Trophoblast cell (in vitro differentiated cells and primary cell): ENCODE measurements around the gene ALOX15B.

Source experiments
- DNase-seq, 2 donors: peaks; one replicate each; pipeline ENCODE4 v3.0.0-alpha.2; 2016
- H2AFZ ChIP-seq: 2 replicates; pipeline ENCODE4 v1.6.1; 2013; ENCODE audit warnings: low read length, moderate library complexity, mild to moderate bottlenecking; ENCODE audit not compliant: insufficient read depth, poor library complexity
- H2AK5ac ChIP-seq: 2 replicates; pipeline ENCODE4 v1.6.1; 2013; ENCODE audit warnings: mild to moderate bottlenecking, low read length
- H2BK120ac ChIP-seq: 2 replicates; pipeline ENCODE4 v1.6.1; 2013; ENCODE audit warnings: low read length, mild to moderate bottlenecking, moderate library complexity; ENCODE audit not compliant: insufficient read depth, poor library complexity
- H2BK12ac ChIP-seq: 2 replicates; pipeline ENCODE4 v1.6.1; 2013; ENCODE audit warnings: mild to moderate bottlenecking, low read length, moderate library complexity
- H2BK5ac ChIP-seq: 2 replicates; pipeline ENCODE4 v1.6.1; 2013; ENCODE audit warnings: low read length, low read depth, moderate library complexity, mild to moderate bottlenecking; ENCODE audit not compliant: poor library complexity
- H3K14ac ChIP-seq: 2 replicates; pipeline ENCODE4 v1.6.1; 2013; ENCODE audit warnings: mild to moderate bottlenecking, low read length
- H3K18ac ChIP-seq: 2 replicates; pipeline ENCODE4 v1.6.1; 2013; ENCODE audit warnings: mild to moderate bottlenecking, low read length
- H3K23ac ChIP-seq: 2 replicates; pipeline ENCODE4 v1.6.1; 2013; ENCODE audit warnings: low read length
- H3K27ac ChIP-seq: 2 replicates; pipeline ENCODE4 v1.5.1; 2013; ENCODE audit warnings: low read depth, mild to moderate bottlenecking, inconsistent platforms, low read length, moderate library complexity
- H3K27me3 ChIP-seq: 2 replicates; pipeline ENCODE4 v1.6.1; 2013; ENCODE audit warnings: inconsistent platforms, mild to moderate bottlenecking, low read length, moderate library complexity; ENCODE audit not compliant: insufficient read depth
- H3K36me3 ChIP-seq, 2 experiments: 1 replicate in 1 of 2; 2 replicates in 1 of 2; pipeline ENCODE4 v1.6.1; 2013; ENCODE audit warnings: low read length in 2 of 2, mild to moderate bottlenecking in 2 of 2, moderate library complexity in 1 of 2; ENCODE audit not compliant: insufficient read depth in 2 of 2, control insufficient read depth in 1 of 2
- H3K4ac ChIP-seq: 2 replicates; pipeline ENCODE4 v1.6.1; 2013; ENCODE audit warnings: low read depth, mild to moderate bottlenecking, low read length, moderate library complexity
- H3K4me1 ChIP-seq, 2 experiments: 1 replicate in 1 of 2; 2 replicates in 1 of 2; pipeline ENCODE4 v1.6.1; 2013; ENCODE audit warnings: low read length in 2 of 2, mild to moderate bottlenecking in 2 of 2, moderate library complexity in 1 of 2; ENCODE audit not compliant: insufficient read depth in 2 of 2, control insufficient read depth in 1 of 2
- H3K4me2 ChIP-seq: 2 replicates; pipeline ENCODE4 v1.6.1; 2013; ENCODE audit warnings: inconsistent platforms, mild to moderate bottlenecking, low read length, moderate library complexity
- H3K4me3 ChIP-seq: 2 replicates; pipeline ENCODE4 v1.5.1; 2013; ENCODE audit warnings: mild to moderate bottlenecking, low read depth, low read length, inconsistent platforms
- H3K79me1 ChIP-seq: one replicate; pipeline ENCODE4 v1.6.1; 2013; ENCODE audit warnings: low read length
- H3K79me2 ChIP-seq: 2 replicates; pipeline ENCODE4 v1.6.1; 2013; ENCODE audit warnings: low read length, mild to moderate bottlenecking; ENCODE audit not compliant: control insufficient read depth, insufficient read depth, poor library complexity
- H3K9ac ChIP-seq: 2 replicates; pipeline ENCODE4 v1.6.1; 2013; ENCODE audit warnings: mild to moderate bottlenecking, low read length
- H3K9me3 ChIP-seq: 2 replicates; pipeline ENCODE4 v1.6.1; 2013; ENCODE audit warnings: low read depth, mild to moderate bottlenecking, control low read depth, inconsistent platforms, low read length; ENCODE audit not compliant: insufficient read depth
- H4K12ac ChIP-seq: 2 replicates; pipeline ENCODE4 v1.6.1; 2013; ENCODE audit warnings: low read depth, mild to moderate bottlenecking, low read length, moderate library complexity
- H4K8ac ChIP-seq: 2 replicates; pipeline ENCODE4 v1.6.1; 2013; ENCODE audit warnings: low read depth, mild to moderate bottlenecking, low read length, moderate library complexity
- H4K91ac ChIP-seq: one replicate; pipeline ENCODE4 v1.6.1; 2013; ENCODE audit warnings: low read depth, mild to moderate bottlenecking, low read length, moderate library complexity
- WGBS: extraction: QIAGEN DNeasy Blood & Tissue Kit; methylation state at CpG from one replicate; pipeline ENCODE4 v1.1.7; 2013; ENCODE audit warnings: missing lambda C conversion rate; ENCODE audit not compliant: insufficient read length, insufficient coverage; ENCODE audit errors: extremely low coverage; 5-methylcytosine and 5-hydroxymethylcytosine counted together

Gene ALOX15B

GRCh38 chr17:8073627-8074484 is 35.0 kb downstream of the ALOX15B start:
- no peak overlapping the region for H4K12ac ChIP-seq
- H3K14ac ChIP-seq, result no peak overlapping the region
- no peak overlapping the region for H3K9ac ChIP-seq
- H4K91ac ChIP-seq, result no peak overlapping the region
- H3K9me3 ChIP-seq, result peaks cover 6% of the 10 kb centered on the region
- H2BK5ac ChIP-seq, result no peak overlapping the region
- H3K18ac ChIP-seq, result no peak overlapping the region
- H3K4me1 ChIP-seq, result no peaks in the 10 kb centered on the region
- H3K4me2 ChIP-seq, result no peak overlapping the region
- no peak overlapping the region for H2AFZ ChIP-seq
- H3K79me2 ChIP-seq, result no peaks in the 10 kb centered on the region
- H4K8ac ChIP-seq, result no peak overlapping the region
- H3K36me3 ChIP-seq, result no peaks in the 10 kb centered on the region
- peak; percentile 64 to 83 for DNase-seq
- H2BK12ac ChIP-seq, result no peak overlapping the region
- no CpG with 5 or more reads among the region's 28 CpGs for WGBS
- H3K27ac ChIP-seq, result no peak overlapping the region
- H3K23ac ChIP-seq, result no peak overlapping the region
- no peak overlapping the region for H2AK5ac ChIP-seq
- H3K27me3 ChIP-seq, result peaks cover 49% of the 10 kb centered on the region
- H3K79me1 ChIP-seq, result no peaks in the 10 kb centered on the region
- no peak overlapping the region for H3K4ac ChIP-seq
- no peak overlapping the region for H3K4me3 ChIP-seq
- no peak overlapping the region for H2BK120ac ChIP-seq

GRCh38 chr17:8074554-8074953 is 35.7 kb downstream of the ALOX15B start:
- H3K18ac ChIP-seq, result no peak overlapping the region
- H4K12ac ChIP-seq, result no peak overlapping the region
- no peak overlapping the region for H3K9ac ChIP-seq
- no peak overlapping the region for H2BK5ac ChIP-seq
- H3K4me1 ChIP-seq, result peaks cover 3% of the 10 kb centered on the region in 2 experiments
- H3K4me3 ChIP-seq, result no peak overlapping the region
- H3K4me2 ChIP-seq, result no peak overlapping the region
- no peak overlapping the region for H3K27ac ChIP-seq
- H3K27me3 ChIP-seq, result peaks cover 55% of the 10 kb centered on the region
- no peak overlapping the region for H2BK12ac ChIP-seq
- WGBS, result no CpG with 5 or more reads among the region's 7 CpGs
- no peak overlapping the region for H3K14ac ChIP-seq
- no peaks in the 10 kb centered on the region for H3K36me3 ChIP-seq
- no peak overlapping the region for H4K8ac ChIP-seq
- peaks cover 10% of the 10 kb centered on the region for H3K9me3 ChIP-seq
- H3K79me1 ChIP-seq, result no peaks in the 10 kb centered on the region
- H2AK5ac ChIP-seq, result no peak overlapping the region
- no peak overlapping the region for H2BK120ac ChIP-seq
- no peaks in the 10 kb centered on the region for H3K79me2 ChIP-seq
- H3K4ac ChIP-seq, result no peak overlapping the region
- no peak for DNase-seq
- H3K23ac ChIP-seq, result no peak overlapping the region
- H2AFZ ChIP-seq, result no peak overlapping the region
- no peak overlapping the region for H4K91ac ChIP-seq

- no peaks in the 10 kb centered on the region for H3K36me3 ChIP-seq
- H4K91ac ChIP-seq, result no peak overlapping the region
- no peaks in the 10 kb centered on the region for H3K79me1 ChIP-seq
- H3K14ac ChIP-seq, result no peak overlapping the region
- H3K4me2 ChIP-seq, result no peak overlapping the region
- H2AFZ ChIP-seq, result no peak overlapping the region
- H2AK5ac ChIP-seq, result no peak overlapping the region
- H3K9ac ChIP-seq, result no peak overlapping the region
- no peak overlapping the region for H3K4ac ChIP-seq
- no peak overlapping the region for H3K27ac ChIP-seq
- H4K8ac ChIP-seq, result no peak overlapping the region
- H3K9me3 ChIP-seq, result peaks cover 11% of the 10 kb centered on the region
- no peak overlapping the region for H3K4me3 ChIP-seq
- H3K18ac ChIP-seq, result no peak overlapping the region
- peaks cover 3 to 6% of the 10 kb centered on the region in 2 experiments for H3K4me1 ChIP-seq
- H2BK12ac ChIP-seq, result no peak overlapping the region
- H2BK5ac ChIP-seq, result no peak overlapping the region
- DNase-seq, result no peak
- peaks cover 58% of the 10 kb centered on the region for H3K27me3 ChIP-seq
- no peaks in the 10 kb centered on the region for H3K79me2 ChIP-seq
- no peak overlapping the region for H2BK120ac ChIP-seq
- no peak overlapping the region for H4K12ac ChIP-seq
- no peak overlapping the region for H3K23ac ChIP-seq
- no CpG with 5 or more reads among the region's 3 CpGs for WGBS
Measured at GRCh38 chr17:8075081-8075480, 36.2 kb downstream of the ALOX15B start.

GRCh38 chr17:8075574-8076342 is 36.9 kb downstream of the ALOX15B start:
- WGBS, result no CpG with 5 or more reads among the region's 14 CpGs
- no peak overlapping the region for H4K12ac ChIP-seq
- H4K8ac ChIP-seq, result no peak overlapping the region
- H2BK12ac ChIP-seq, result no peak overlapping the region
- H3K79me2 ChIP-seq, result no peaks in the 10 kb centered on the region
- H2AFZ ChIP-seq, result no peak overlapping the region
- H3K4ac ChIP-seq, result no peak overlapping the region
- no peaks in the 10 kb centered on the region for H3K79me1 ChIP-seq
- H3K36me3 ChIP-seq, result no peaks in the 10 kb centered on the region
- no peak overlapping the region for H3K4me3 ChIP-seq
- DNase-seq, result no peak
- H3K27ac ChIP-seq, result no peak overlapping the region
- no peak overlapping the region for H2AK5ac ChIP-seq
- H3K9me3 ChIP-seq, result peaks cover 11% of the 10 kb centered on the region
- peaks cover 3 to 6% of the 10 kb centered on the region in 2 experiments for H3K4me1 ChIP-seq
- H3K18ac ChIP-seq, result no peak overlapping the region
- H4K91ac ChIP-seq, result no peak overlapping the region
- no peak overlapping the region for H2BK120ac ChIP-seq
- H3K14ac ChIP-seq, result no peak overlapping the region
- H3K4me2 ChIP-seq, result no peak overlapping the region
- no peak overlapping the region for H3K9ac ChIP-seq
- H3K23ac ChIP-seq, result no peak overlapping the region
- H2BK5ac ChIP-seq, result no peak overlapping the region
- H3K27me3 ChIP-seq, result peaks cover 56% of the 10 kb centered on the region
